GM12864 (cell line): ENCODE results near the gene RNF224.

Experiments used
- DNase-seq: peaks from one replicate; pipeline ENCODE4 v3.0.0-alpha.2; 2011; ENCODE audit warnings: low read depth
- H3K4me3 ChIP-seq: 2 replicates; pipeline ENCODE4 v1.5.1; 2011; ENCODE audit warnings: mild to moderate bottlenecking, low read depth, low read length, control low read depth
- CTCF ChIP-seq: IDR thresholded peaks from 2 replicates; pipeline ENCODE4 v1.5.1; 2011; ENCODE audit warnings: low read depth, mild to moderate bottlenecking, moderate library complexity, low read length, control low read depth, inconsistent platforms; ENCODE audit errors: missing control alignments

RNF224 gene

GRCh38 chr9:137268538-137269201 is 41.4 kb downstream of the RNF224 start:
- no peak for DNase-seq
- no peak for TF ChIP-seq CTCF
- H3K4me3 ChIP-seq, result peak overlapping the region; percentile 13

- TF ChIP-seq CTCF, result no peak
- peak overlapping the region; percentile 13 for H3K4me3 ChIP-seq
- peak; percentile 48 for DNase-seq
Measured at GRCh38 chr9:137269231-137269772, 42.0 kb downstream of the RNF224 start.

GRCh38 chr9:137270929-137271695 is 43.8 kb downstream of the RNF224 start:
- TF ChIP-seq CTCF, result no peak
- no peak for DNase-seq
- no peak overlapping the region for H3K4me3 ChIP-seq

GRCh38 chr9:137271696-137272076 is 44.4 kb downstream of the RNF224 start:
- TF ChIP-seq CTCF, result no peak
- DNase-seq, result no peak
- no peak overlapping the region for H3K4me3 ChIP-seq

GRCh38 chr9:137272241-137273094 is 45.2 kb downstream of the RNF224 start:
- no peak for DNase-seq
- H3K4me3 ChIP-seq, result no peak overlapping the region

GRCh38 chr9:137273095-137273490 is 45.8 kb downstream of the RNF224 start:
- no peak overlapping the region for H3K4me3 ChIP-seq
- DNase-seq, result no peak
- TF ChIP-seq CTCF, result no peak

More at GRCh38 chr9:137272241-137273094, 45.2 kb downstream of the RNF224 start:
- TF ChIP-seq CTCF, result no peak
